HuH-7 (cell line): ENCODE measurements around the gene KCNA5.

Experiments used
- DNase-seq: peaks from one replicate; pipeline ENCODE4 v3.0.0; 2011; ENCODE audit warnings: low spot score

Gene KCNA5

GRCh38 chr12:5064913-5065490 is 21.3 kb downstream of the KCNA5 start:
- DNase-seq: no peak

GRCh38 chr12:5066251-5066650 is 22.6 kb downstream of the KCNA5 start:
- no peak for DNase-seq

GRCh38 chr12:5068126-5068525 is 24.4 kb downstream of the KCNA5 start:
- no peak for DNase-seq

- no peak for DNase-seq
Observed at GRCh38 chr12:5068619-5069018, 24.9 kb downstream of the KCNA5 start.

GRCh38 chr12:5070090-5070489 is 26.4 kb downstream of the KCNA5 start:
- DNase-seq: no peak

GRCh38 chr12:5071496-5071895 is 27.8 kb downstream of the KCNA5 start:
- no peak for DNase-seq

- no peak for DNase-seq
Observed at GRCh38 chr12:5072311-5072710, 28.6 kb downstream of the KCNA5 start.

- DNase-seq: no peak
Observed at GRCh38 chr12:5073054-5073453, 29.4 kb downstream of the KCNA5 start.

- DNase-seq: peak; percentile 19
Observed at GRCh38 chr12:5073853-5074252, 30.2 kb downstream of the KCNA5 start.

- DNase-seq: no peak
Observed at GRCh38 chr12:5076761-5077160, 33.1 kb downstream of the KCNA5 start.

- no peak for DNase-seq
Observed at GRCh38 chr12:5078423-5078822, 34.7 kb downstream of the KCNA5 start.

- no peak for DNase-seq
Observed at GRCh38 chr12:5081016-5081415, 37.3 kb downstream of the KCNA5 start.

- peak; percentile 63 for DNase-seq
Observed at GRCh38 chr12:5083955-5084849, 40.5 kb downstream of the KCNA5 start.

- DNase-seq: no peak
Observed at GRCh38 chr12:5085896-5086295, 42.2 kb downstream of the KCNA5 start.

GRCh38 chr12:5087831-5088554 is 44.3 kb downstream of the KCNA5 start:
- DNase-seq: no peak

- no peak for DNase-seq
Observed at GRCh38 chr12:5088586-5089264, 45.0 kb downstream of the KCNA5 start.

- no peak for DNase-seq
Observed at GRCh38 chr12:5094551-5094950, 50.9 kb downstream of the KCNA5 start.

GRCh38 chr12:5094986-5095385 is 51.3 kb downstream of the KCNA5 start:
- DNase-seq: no peak
